Glutamatergic neuron (in vitro differentiated cells): ENCODE results near the gene PIPOX. TPM values are rescaled to one million over a fixed set of nuclear protein-coding genes. Genes with fewer than 3 reads are reported as not detected.

Source experiments
- DNase-seq: peaks from one replicate; pipeline ENCODE4 v3.0.0; 2022
- H3K27ac Mint-ChIP-seq: one replicate; pipeline ENCODE4 v1.8.0; 2020; ENCODE audit warnings: mild to moderate bottlenecking, mixed read lengths, inconsistent platforms; ENCODE audit not compliant: unreplicated experiment
- H3K27me3 Mint-ChIP-seq: one replicate; pipeline ENCODE4 v1.8.0; 2020; ENCODE audit warnings: mild to moderate bottlenecking, moderate library complexity, mixed read lengths, inconsistent platforms; ENCODE audit not compliant: unreplicated experiment
- H3K36me3 Mint-ChIP-seq: one replicate; pipeline ENCODE4 v1.8.0; 2020; ENCODE audit warnings: mild to moderate bottlenecking, mixed read lengths, inconsistent platforms; ENCODE audit not compliant: unreplicated experiment
- H3K4me1 Mint-ChIP-seq: one replicate; pipeline ENCODE4 v1.8.0; 2020; ENCODE audit warnings: mild to moderate bottlenecking, low read depth, mixed read lengths, inconsistent platforms; ENCODE audit not compliant: unreplicated experiment
- H3K4me3 Mint-ChIP-seq: one replicate; pipeline ENCODE4 v1.8.0; 2020; ENCODE audit warnings: mild to moderate bottlenecking, mixed read lengths, inconsistent platforms; ENCODE audit not compliant: unreplicated experiment
- H3K9me3 Mint-ChIP-seq: one replicate; pipeline ENCODE4 v1.8.0; 2020; ENCODE audit warnings: mild to moderate bottlenecking, moderate library complexity, mixed read lengths, inconsistent platforms; ENCODE audit not compliant: unreplicated experiment
- total RNA-seq: library from RNA; stranded (reverse); fragmentation: NEBNext Ultra II Directional; extraction: Animal tissue kit (Norgen Biotek cat#: 25700); gene quantifications from one replicate; pipeline ENCODE4 v1.2.1, GENCODE V29; 2021; ENCODE audit not compliant: unreplicated experiment
- TF ChIP-seq, protein P1 (sequence below): fragments of 200-600 bp; sonication (generic); IDR thresholded peaks from one replicate; pipeline ENCODE4 v1.5.0; 2021; ENCODE audit not compliant: partially characterized antibody, unreplicated experiment

Gene PIPOX
- total RNA-seq, 1 donor from 2014 or later, result 1.4 TPM

DNA sequence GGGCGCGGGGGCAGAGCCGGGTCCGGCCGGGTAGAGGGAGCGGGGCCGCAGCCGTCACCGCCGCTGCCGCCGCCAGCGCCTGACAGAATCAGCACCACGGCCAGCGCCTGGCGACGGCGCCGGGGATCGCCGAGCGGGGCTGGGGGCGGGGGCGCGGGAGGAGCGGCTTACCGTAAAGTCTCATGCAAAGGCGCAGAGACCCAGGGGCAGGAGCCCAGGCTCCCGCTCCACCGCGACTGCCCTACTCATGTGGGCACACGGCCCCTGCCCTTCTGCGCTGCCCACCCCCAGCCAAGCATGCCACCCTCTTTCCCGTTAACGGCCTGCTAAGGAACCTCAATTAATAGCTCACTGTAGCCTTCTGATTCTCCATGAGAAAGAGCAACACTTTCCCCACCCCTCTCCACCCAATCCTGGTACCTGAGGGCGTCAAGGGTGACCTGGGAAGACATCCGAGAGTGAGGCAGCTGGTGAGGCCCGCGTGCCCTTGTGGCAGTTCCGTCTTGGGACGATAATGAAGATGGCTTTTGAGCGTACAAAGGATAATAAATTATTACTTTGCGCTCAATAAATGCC, 36.9 kb upstream of the PIPOX start, which contains the start of gene SEZ6:
Gene SEZ6, minus strand, starts transcription at position 98 of the 576 bp plus-strand sequence. CDS start 164 bp downstream, outside the sequence.
- Mint-ChIP-seq H3K27ac (no peak within 1 kb of the TSS), H3K4me3 (peak within 1 kb of the TSS; percentile 86), H3K36me3 (no peaks in the 10 kb centered on the region), H3K4me1 (peaks cover 17% of the 10 kb centered on the region), H3K9me3 (peaks cover 2% of the 10 kb centered on the region), H3K27me3 (peaks cover 11% of the 10 kb centered on the region)
- TF ChIP-seq, protein P1, sequence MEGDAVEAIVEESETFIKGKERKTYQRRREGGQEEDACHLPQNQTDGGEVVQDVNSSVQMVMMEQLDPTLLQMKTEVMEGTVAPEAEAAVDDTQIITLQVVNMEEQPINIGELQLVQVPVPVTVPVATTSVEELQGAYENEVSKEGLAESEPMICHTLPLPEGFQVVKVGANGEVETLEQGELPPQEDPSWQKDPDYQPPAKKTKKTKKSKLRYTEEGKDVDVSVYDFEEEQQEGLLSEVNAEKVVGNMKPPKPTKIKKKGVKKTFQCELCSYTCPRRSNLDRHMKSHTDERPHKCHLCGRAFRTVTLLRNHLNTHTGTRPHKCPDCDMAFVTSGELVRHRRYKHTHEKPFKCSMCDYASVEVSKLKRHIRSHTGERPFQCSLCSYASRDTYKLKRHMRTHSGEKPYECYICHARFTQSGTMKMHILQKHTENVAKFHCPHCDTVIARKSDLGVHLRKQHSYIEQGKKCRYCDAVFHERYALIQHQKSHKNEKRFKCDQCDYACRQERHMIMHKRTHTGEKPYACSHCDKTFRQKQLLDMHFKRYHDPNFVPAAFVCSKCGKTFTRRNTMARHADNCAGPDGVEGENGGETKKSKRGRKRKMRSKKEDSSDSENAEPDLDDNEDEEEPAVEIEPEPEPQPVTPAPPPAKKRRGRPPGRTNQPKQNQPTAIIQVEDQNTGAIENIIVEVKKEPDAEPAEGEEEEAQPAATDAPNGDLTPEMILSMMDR, result peak; percentile 22
- peak; percentile 91 for DNase-seq

DNA sequence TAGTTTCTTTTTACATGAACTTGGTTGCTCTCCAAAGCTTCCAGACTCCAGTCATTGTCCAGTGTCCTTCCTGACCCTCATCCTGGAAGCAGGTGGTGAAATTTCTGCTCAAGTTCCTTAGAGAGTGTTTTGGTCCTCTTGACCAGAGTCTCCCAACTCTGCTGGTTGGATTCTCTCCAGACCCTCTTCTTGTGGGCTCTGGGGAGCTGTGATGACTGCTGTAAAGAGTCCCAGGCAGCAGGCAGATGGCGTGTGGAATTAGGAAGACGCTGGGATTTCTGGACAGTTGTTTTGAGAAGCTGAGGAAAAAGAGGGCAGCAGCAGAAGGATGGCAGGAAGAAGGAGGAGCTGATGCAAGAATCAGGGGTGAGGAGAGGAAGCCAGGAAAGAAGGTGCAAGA, 35.5 kb upstream of the PIPOX start:
- peaks cover 17% of the 10 kb centered on the region for H3K4me1 Mint-ChIP-seq
- H3K27me3 Mint-ChIP-seq, result peaks cover 13% of the 10 kb centered on the region
- no peaks in the 10 kb centered on the region for H3K36me3 Mint-ChIP-seq
- TF ChIP-seq, protein P1, result no peak
- H3K27ac Mint-ChIP-seq, result peak overlapping the region; percentile 5
- H3K9me3 Mint-ChIP-seq, result no peaks in the 10 kb centered on the region
- H3K4me3 Mint-ChIP-seq, result peak overlapping the region; percentile 22
- no peak for DNase-seq

DNA sequence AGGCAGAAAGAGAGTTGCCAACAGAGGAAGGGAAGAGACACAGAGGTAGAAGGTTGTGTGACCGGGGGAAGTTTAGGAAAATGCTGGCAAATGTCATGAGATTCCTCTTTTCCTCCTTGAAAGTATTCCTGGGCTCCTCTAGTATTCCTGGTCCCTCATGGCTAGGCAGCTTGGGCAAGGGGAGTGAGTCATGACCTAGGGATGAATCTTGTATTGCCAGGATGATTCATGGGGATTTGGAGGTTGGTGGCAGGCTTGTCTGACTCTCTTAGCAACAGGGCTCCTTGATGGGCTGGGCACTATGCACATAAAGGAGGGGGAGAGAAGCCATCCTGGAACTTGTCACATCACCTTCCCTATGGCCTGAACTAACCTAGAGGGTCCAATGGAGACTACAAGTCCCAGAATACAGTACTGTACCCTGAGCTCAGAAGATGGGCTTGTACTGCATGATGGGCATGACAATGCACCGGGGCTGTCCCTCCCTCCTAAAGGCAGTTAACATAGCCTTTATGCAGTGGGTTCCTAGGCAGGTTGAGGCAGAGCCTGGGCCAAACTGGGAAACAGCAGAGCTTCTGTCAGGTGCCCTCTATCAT, 35.0 kb upstream of the PIPOX start:
- peaks cover 17% of the 10 kb centered on the region for H3K4me1 Mint-ChIP-seq
- H3K27ac Mint-ChIP-seq, result peak overlapping the region; percentile 5
- H3K4me3 Mint-ChIP-seq, result peak overlapping the region; percentile 22
- TF ChIP-seq, protein P1, result no peak
- H3K9me3 Mint-ChIP-seq, result no peaks in the 10 kb centered on the region
- H3K27me3 Mint-ChIP-seq, result peaks cover 13% of the 10 kb centered on the region
- no peaks in the 10 kb centered on the region for H3K36me3 Mint-ChIP-seq
- DNase-seq, result no peak

- DNase-seq, result no peak
- Mint-ChIP-seq H3K4me3 (no peak overlapping the region), H3K9me3 (no peaks in the 10 kb centered on the region), H3K27ac (no peak overlapping the region), H3K27me3 (peaks cover 13% of the 10 kb centered on the region), H3K36me3 (no peaks in the 10 kb centered on the region), H3K4me1 (peaks cover 17% of the 10 kb centered on the region)
- TF ChIP-seq, protein P1, result no peak
Measured at GRCh38 chr17:29008591-29008990, 34.4 kb upstream of the PIPOX start.

DNA sequence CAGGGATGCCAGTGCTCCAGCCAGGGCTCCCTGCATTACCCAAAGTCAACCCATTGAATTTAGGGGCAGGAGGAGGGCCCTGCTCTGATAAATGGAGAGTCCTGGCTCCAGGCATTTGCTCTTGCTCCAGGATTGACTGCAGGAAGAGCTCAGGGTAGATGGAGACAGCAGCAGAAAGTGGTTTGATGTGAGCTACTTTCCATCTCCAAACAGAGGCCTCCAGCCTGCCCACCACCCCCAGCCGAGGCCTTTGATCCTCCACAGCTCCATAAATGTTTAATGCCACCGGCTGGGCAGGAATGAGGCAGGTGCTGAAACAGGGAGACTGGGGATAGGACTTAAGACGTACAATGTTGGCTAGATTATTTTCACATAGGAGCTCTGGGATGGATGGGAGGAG, 32.8 kb upstream of the PIPOX start:
- Mint-ChIP-seq H3K27ac (no peak overlapping the region), H3K9me3 (no peaks in the 10 kb centered on the region), H3K4me3 (no peak overlapping the region), H3K36me3 (no peaks in the 10 kb centered on the region), H3K4me1 (peaks cover 15% of the 10 kb centered on the region), H3K27me3 (peaks cover 7% of the 10 kb centered on the region)
- no peak for DNase-seq
- TF ChIP-seq, protein P1, result no peak
